HG03460 (cell line): Measurements from ENCODE around the gene AGMO.

Source experiments
- ATAC-seq: cut with Tn5 transposase; IDR thresholded peaks from one replicate; pipeline ENCODE4 v1.9.1; 2021; ENCODE audit not compliant: unreplicated experiment

AGMO gene

GRCh38 chr7:15561835-15562234 is at the start of gene AGMO:
AGMO (minus strand) TSS chr7:15562015.
- no peak for ATAC-seq

GRCh38 chr7:15610503-15610902 is 48.7 kb upstream of the AGMO start:
- ATAC-seq, result no peak

GRCh38 chr7:15609287-15609686 is 47.5 kb upstream of the AGMO start:
- ATAC-seq, result no peak

GRCh38 chr7:15607529-15608210 is 45.9 kb upstream of the AGMO start:
- ATAC-seq, result no peak

GRCh38 chr7:15606561-15606960 is 44.7 kb upstream of the AGMO start:
- ATAC-seq, result no peak

- ATAC-seq, result no peak
Measured at GRCh38 chr7:15604166-15604565, 42.4 kb upstream of the AGMO start.

- no peak for ATAC-seq
Measured at GRCh38 chr7:15603124-15603523, 41.3 kb upstream of the AGMO start.

GRCh38 chr7:15602236-15602635 is 40.4 kb upstream of the AGMO start:
- ATAC-seq, result no peak

GRCh38 chr7:15601175-15601574 is 39.4 kb upstream of the AGMO start:
- ATAC-seq, result no peak

GRCh38 chr7:15600298-15600697 is 38.5 kb upstream of the AGMO start:
- ATAC-seq, result no peak

- no peak for ATAC-seq
Measured at GRCh38 chr7:15594461-15594860, 32.6 kb upstream of the AGMO start.

GRCh38 chr7:15593382-15593781 is 31.6 kb upstream of the AGMO start:
- no peak for ATAC-seq

GRCh38 chr7:15586266-15586665 is 24.5 kb upstream of the AGMO start:
- no peak for ATAC-seq

- no peak for ATAC-seq
Measured at GRCh38 chr7:15584575-15584974, 22.8 kb upstream of the AGMO start.

GRCh38 chr7:15582773-15583172 is 21.0 kb upstream of the AGMO start:
- no peak for ATAC-seq

GRCh38 chr7:15581352-15581951 is 19.6 kb upstream of the AGMO start:
- ATAC-seq, result no peak

- no peak for ATAC-seq
Measured at GRCh38 chr7:15580604-15581351, 19.0 kb upstream of the AGMO start.

- no peak for ATAC-seq
Measured at GRCh38 chr7:15577600-15577999, 15.8 kb upstream of the AGMO start.

GRCh38 chr7:15571301-15571878 is 9.6 kb upstream of the AGMO start:
- ATAC-seq, result no peak

- ATAC-seq, result no peak
Measured at GRCh38 chr7:15567652-15568051, 5.8 kb upstream of the AGMO start.

GRCh38 chr7:15567036-15567435 is 5.2 kb upstream of the AGMO start:
- ATAC-seq, result no peak

GRCh38 chr7:15566476-15566875 is 4.7 kb upstream of the AGMO start:
- no peak for ATAC-seq
